Activated T-cell treated with anti-CD3 and anti-CD28 coated beads, Interleukin-2, amount 50 U/mL, for 48 hours (primary cell): ENCODE results near the gene NRXN2.

ENCODE experiments used
- DNase-seq, 2 experiments: peaks; one replicate each; pipeline ENCODE4 v3.0.0-alpha.2; 2020

The NRXN2 gene

GRCh38 chr11:64643920-64644646 lies 78.9 kb downstream of the NRXN2 start:
- no peak for DNase-seq

GRCh38 chr11:64643256-64643881 lies 79.6 kb downstream of the NRXN2 start:
- no peak for DNase-seq

GRCh38 chr11:64642871-64643255 lies 80.1 kb downstream of the NRXN2 start:
- no peak for DNase-seq

- no peak for DNase-seq
These were observed 80.6 kb downstream of the NRXN2 start for GRCh38 chr11:64642418-64642735.

GRCh38 chr11:64641596-64642417 lies 81.2 kb downstream of the NRXN2 start:
- DNase-seq = no peak

- no peak for DNase-seq
These were observed 83.1 kb downstream of the NRXN2 start for GRCh38 chr11:64639885-64640284.

- DNase-seq = no peak
These were observed 84.2 kb downstream of the NRXN2 start for GRCh38 chr11:64638829-64639228.

GRCh38 chr11:64638018-64638665 lies 84.9 kb downstream of the NRXN2 start:
- no peak for DNase-seq

GRCh38 chr11:64637334-64638017 lies 85.5 kb downstream of the NRXN2 start:
- DNase-seq = no peak

GRCh38 chr11:64633555-64634159 lies 89.3 kb downstream of the NRXN2 start:
- DNase-seq = no peak

- no peak for DNase-seq
These were observed 90.3 kb downstream of the NRXN2 start for GRCh38 chr11:64632654-64633053.

- no peak for DNase-seq
These were observed 90.8 kb downstream of the NRXN2 start for GRCh38 chr11:64632237-64632636.

GRCh38 chr11:64631675-64632074 lies 91.3 kb downstream of the NRXN2 start:
- DNase-seq = no peak

GRCh38 chr11:64629796-64630562 lies 93.0 kb downstream of the NRXN2 start:
- DNase-seq = no peak

GRCh38 chr11:64629103-64629502 lies 93.9 kb downstream of the NRXN2 start:
- no peak for DNase-seq

- no peak for DNase-seq
These were observed 94.4 kb downstream of the NRXN2 start for GRCh38 chr11:64628596-64628995.

GRCh38 chr11:64627371-64627770 lies 95.6 kb downstream of the NRXN2 start:
- DNase-seq = no peak

GRCh38 chr11:64626637-64627036 lies 96.4 kb downstream of the NRXN2 start:
- no peak for DNase-seq

GRCh38 chr11:64624883-64625481 lies 98.0 kb downstream of the NRXN2 start:
- DNase-seq = no peak

- DNase-seq = no peak
These were observed 100.3 kb downstream of the NRXN2 start for GRCh38 chr11:64622681-64623080.
